HepG2 (cell line): ENCODE data around the gene INPP5E. TPM values are rescaled to one million over a fixed set of nuclear protein-coding genes. Genes with fewer than 3 reads are reported as not detected.

Source experiments
- BRD4 ChIP-seq: sonication (generic); formaldehyde crosslinking; IDR thresholded peaks from 2 replicates; pipeline ENCODE4 v1.4.0; 2020; ENCODE audit warnings: missing genetic modification reagents
- DBP ChIP-seq: sonication (generic); formaldehyde crosslinking; IDR thresholded peaks from 2 replicates; pipeline ENCODE4 v1.4.0; 2020; ENCODE audit warnings: missing genetic modification reagents; ENCODE audit errors: not compliant biosample characterization
- EHMT2 ChIP-seq: fragments of 200-600 bp; sonication (generic); IDR thresholded peaks from 2 replicates; pipeline ENCODE4 v1.7.0; 2017; ENCODE audit warnings: antibody characterized with exemption, low read depth, low read length, borderline replicate concordance
- HMG20B ChIP-seq: conservative IDR thresholded peaks from 2 replicates; pipeline ENCODE4 v1.6.1; 2016; ENCODE audit warnings: missing genetic modification reagents, missing compliant biosample characterization
- HNF4G ChIP-seq, 2 experiments: sonication (generic) in 1 of 2; formaldehyde crosslinking in 1 of 2; IDR thresholded peaks; 2 replicates each; pipeline versions ENCODE4 v1.4.0 to v1.6.1; 2011 to 2020; ENCODE audit warnings: borderline replicate concordance in 2 of 2, low read depth in 2 of 2, mild to moderate bottlenecking in 2 of 2, low read length in 1 of 2, missing genetic modification reagents in 1 of 2, moderate library complexity in 1 of 2
- HNRNPL ChIP-seq: fragments of 200-400 bp; formaldehyde crosslinking; IDR thresholded peaks from 2 replicates; pipeline ENCODE4 v1.6.1; 2017; ENCODE audit warnings: mild to moderate bottlenecking, low read depth, low read length
- KAT7 ChIP-seq: IDR thresholded peaks from 2 replicates; pipeline ENCODE4 v1.6.1; 2018; ENCODE audit warnings: borderline replicate concordance, missing compliant biosample characterization
- MAZ ChIP-seq, 2 experiments: sonication (generic) in 1 of 2; formaldehyde crosslinking in 1 of 2; IDR thresholded peaks; 2 replicates each; pipeline versions ENCODE4 v1.5.0 to v1.6.1; 2012 to 2020; ENCODE audit warnings: low read depth in 2 of 2, mild to moderate bottlenecking in 2 of 2, borderline replicate concordance in 1 of 2, improper control_type of control experiment in 1 of 2, low read length in 1 of 2, missing genetic modification reagents in 1 of 2, moderate library complexity in 1 of 2
- NFKBIZ ChIP-seq: IDR thresholded peaks from 2 replicates; pipeline ENCODE4 v1.6.1; 2018; ENCODE audit warnings: missing genetic modification reagents, missing compliant biosample characterization
- POLR2G ChIP-seq: fragments of 200-400 bp; formaldehyde crosslinking; IDR thresholded peaks from 2 replicates; pipeline ENCODE4 v1.6.1; 2018; ENCODE audit warnings: mild to moderate bottlenecking, low read depth, low read length, moderate library complexity
- SSRP1 ChIP-seq: IDR thresholded peaks from 2 replicates; pipeline ENCODE4 v1.6.1; 2016; ENCODE audit warnings: control low read depth
- ZBTB40 ChIP-seq, 2 experiments: fragments of 450-650 bp in 1 of 2; sonication (generic) in 1 of 2; formaldehyde crosslinking in 1 of 2; IDR thresholded peaks; 2 replicates each; pipeline versions ENCODE4 v1.6.1 to v1.8.0; 2016 to 2022; ENCODE audit warnings: antibody characterized with exemption in 1 of 2, mild to moderate bottlenecking in 1 of 2, missing genetic modification reagents in 1 of 2
- ZFP41 ChIP-seq: sonication (generic); formaldehyde crosslinking; IDR thresholded peaks from 2 replicates; pipeline ENCODE4 v1.4.0; 2020; ENCODE audit warnings: mild to moderate bottlenecking, missing genetic modification reagents, borderline replicate concordance
- ZNF160 ChIP-seq: sonication (generic); formaldehyde crosslinking; IDR thresholded peaks from 2 replicates; pipeline ENCODE4 v1.8.0; 2022; ENCODE audit warnings: mild to moderate bottlenecking, inconsistent platforms, missing genetic modification reagents
- ZNF644 ChIP-seq: IDR thresholded peaks from 2 replicates; pipeline ENCODE4 v1.6.1; 2016; ENCODE audit warnings: low read depth
- ZNF674 ChIP-seq: sonication (generic); formaldehyde crosslinking; IDR thresholded peaks from 2 replicates; pipeline ENCODE4 v1.5.0; 2020; ENCODE audit warnings: low read depth, mild to moderate bottlenecking, missing genetic modification reagents
- ZNF788 ChIP-seq: sonication (generic); formaldehyde crosslinking; IDR thresholded peaks from 2 replicates; pipeline ENCODE4 v1.5.0; 2020; ENCODE audit warnings: mild to moderate bottlenecking, missing genetic modification reagents, borderline replicate concordance
- polyA plus RNA-seq, 8 experiments: library from polyadenylated mRNA; depleted of rRNA in 3 of 8; stranded (reverse) in 7 of 8; unstranded in 1 of 8; fragments of >200 nt; fragmentation: Illumina TruSeq in 4 of 8; extraction: Trizol in 4 of 8; gene quantifications; 2 replicates each; pipeline versions ENCODE4 v1.2.1 to v1.2.3, GENCODE V29; 2011 to 2016; ENCODE audit warnings: low read depth in 4 of 8, missing spikeins in 1 of 8, mixed read lengths in 1 of 8; ENCODE audit not compliant: insufficient read depth in 1 of 8
- total RNA-seq, 5 experiments: library from RNA; depleted of rRNA; stranded (reverse); fragments of >200 nt; fragmentation: Illumina TruSeq; extraction: Trizol; gene quantifications; 2 replicates each; pipeline ENCODE4 v1.2.3, GENCODE V29; 2016; ENCODE audit warnings: low read depth in 1 of 5

The INPP5E gene
- total and polyA plus RNA-seq, 2 of the 13 experiments (the other 11 are each of a cell fraction or from before 2014, with no cell fraction given), result 5.5 TPM

- no peak for TF ChIP-seq ZBTB40 (IDR thresholded peaks at IDR 0.05)
- TF ChIP-seq ZBTB40 (CRISPR knock-in tag; IDR thresholded peaks at IDR 0.05), result no peak
- TF ChIP-seq HNF4G (IDR thresholded peaks at IDR 0.05; ENCODE audit: borderline replicate concordance, low read depth, low read length), result no peak
- TF ChIP-seq HNF4G (CRISPR knock-in tag; IDR thresholded peaks at IDR 0.05; ENCODE audit: borderline replicate concordance, low read depth), result no peak
- peak; percentile 71; the same call in 1 of the 2 replicates for TF ChIP-seq ZFP41
- TF ChIP-seq EHMT2, result no peak
- no peak for TF ChIP-seq ZNF674 (CRISPR knock-in tag)
- TF ChIP-seq HMG20B (CRISPR knock-in tag), result no peak
- TF ChIP-seq DBP, result peak; percentile 31
- peak; percentile 76; the same call in 1 of the 2 replicates for TF ChIP-seq ZNF160 (CRISPR knock-in tag)
- no peak for TF ChIP-seq KAT7
- no peak for TF ChIP-seq MAZ (IDR thresholded peaks at IDR 0.05; ENCODE audit: borderline replicate concordance, low read depth, low read length)
- 0 out of 2 replicates have a peak, but pooled peaks have one; percentile 4 for TF ChIP-seq MAZ (CRISPR knock-in tag; IDR thresholded peaks at IDR 0.05; ENCODE audit: low read depth)
- no peak for TF ChIP-seq ZNF644 (CRISPR knock-in tag)
- no peak; the same call in 1 of the 2 replicates for TF ChIP-seq ZNF788 (CRISPR knock-in tag)
- no peak for TF ChIP-seq SSRP1
- TF ChIP-seq NFKBIZ (CRISPR knock-in tag), result no peak
- TF ChIP-seq HNRNPL, result no peak
- TF ChIP-seq BRD4 (CRISPR knock-in tag), result no peak
- no peak; the same call in 1 of the 2 replicates for TF ChIP-seq POLR2G
Observed at GRCh38 chr9:136409557-136410455, 29.8 kb downstream of the INPP5E start (continued).
